Stimulated activated CD8-positive, alpha-beta memory T cell treated with anti-CD3 and anti-CD28 coated beads, Interleukin-12 subunit alpha, Interleukin-12 subunit beta, amount 100 ng/mL, for 24 hours (primary cell): ENCODE results near the gene PDYN.
"Not testable (repeated sequence)": the region's sequence is repeated elsewhere in the genome, so short reads cannot be mapped to it uniquely, and the experiment has no call there.

Source experiments
- DNase-seq: peaks from one replicate; pipeline ENCODE4 v3.0.0-alpha.2; 2020; ENCODE audit errors: extremely low read depth

Gene PDYN

GRCh38 chr20:1993986-1994385, at the start of gene PDYN:
TSS of gene PDYN (minus strand) at chr20:1994058. CDS start at chr20:1983084, 10,974 bp downstream.
- DNase-seq = no peak

- no peak for DNase-seq
Observed at GRCh38 chr20:2042400-2042799, 48.5 kb upstream of the PDYN start.

GRCh38 chr20:2038161-2038560, 44.3 kb upstream of the PDYN start:
- no peak for DNase-seq

- DNase-seq = no peak
Observed at GRCh38 chr20:2037296-2037914, 43.5 kb upstream of the PDYN start.

GRCh38 chr20:2036357-2036756, 42.5 kb upstream of the PDYN start:
- DNase-seq = not testable (repeated sequence)

GRCh38 chr20:2032168-2032567, 38.3 kb upstream of the PDYN start:
- DNase-seq = no peak

GRCh38 chr20:2026514-2026913, 32.7 kb upstream of the PDYN start:
- DNase-seq = no peak

GRCh38 chr20:2026004-2026403, 32.1 kb upstream of the PDYN start:
- no peak for DNase-seq

GRCh38 chr20:2023151-2023550, 29.3 kb upstream of the PDYN start:
- no peak for DNase-seq

GRCh38 chr20:2022163-2022562, 28.3 kb upstream of the PDYN start:
- DNase-seq = no peak

GRCh38 chr20:2010533-2010932, 16.7 kb upstream of the PDYN start:
- no peak for DNase-seq

- DNase-seq = no peak
Observed at GRCh38 chr20:2006452-2007361, 12.8 kb upstream of the PDYN start.

- DNase-seq = no peak
Observed at GRCh38 chr20:2005831-2006426, 12.1 kb upstream of the PDYN start.

- no peak for DNase-seq
Observed at GRCh38 chr20:2005359-2005758, 11.5 kb upstream of the PDYN start.

GRCh38 chr20:2004171-2004570, 10.3 kb upstream of the PDYN start:
- no peak for DNase-seq

GRCh38 chr20:2002365-2002764, 8.5 kb upstream of the PDYN start:
- DNase-seq = no peak

GRCh38 chr20:2001119-2001518, 7.3 kb upstream of the PDYN start:
- no peak for DNase-seq

- no peak for DNase-seq
Observed at GRCh38 chr20:2000285-2000684, 6.4 kb upstream of the PDYN start.

GRCh38 chr20:1998715-1999114, 4.9 kb upstream of the PDYN start:
- no peak for DNase-seq

- no peak for DNase-seq
Observed at GRCh38 chr20:1998193-1998520, 4.3 kb upstream of the PDYN start.

GRCh38 chr20:1997483-1998192, 3.8 kb upstream of the PDYN start:
- no peak for DNase-seq

GRCh38 chr20:1995531-1996310, 1.9 kb upstream of the PDYN start:
- DNase-seq = no peak
